HFF-Myc (cell line): Measurements from ENCODE around the gene SLC13A4.
"Not testable (repeated sequence)": the region's sequence is repeated elsewhere in the genome, so short reads cannot be mapped to it uniquely, and the experiment has no call there.

Source experiments
- DNase-seq: peaks from one replicate; pipeline ENCODE4 v3.0.0-alpha.2; 2011; ENCODE audit warnings: low read depth; ENCODE audit errors: extremely low read depth
- H3K4me3 ChIP-seq: replicated peaks from 2 replicates; pipeline ENCODE4 v1.5.1; 2011; ENCODE audit warnings: low read depth, mild to moderate bottlenecking, control low read depth, low read length
- TF ChIP-seq, protein P1 (sequence below): IDR thresholded peaks from 2 replicates; pipeline ENCODE4 v1.5.1; 2012; ENCODE audit warnings: mild to moderate bottlenecking, low read depth, low read length, control low read depth; ENCODE audit errors: missing control alignments

SLC13A4 gene

DNA sequence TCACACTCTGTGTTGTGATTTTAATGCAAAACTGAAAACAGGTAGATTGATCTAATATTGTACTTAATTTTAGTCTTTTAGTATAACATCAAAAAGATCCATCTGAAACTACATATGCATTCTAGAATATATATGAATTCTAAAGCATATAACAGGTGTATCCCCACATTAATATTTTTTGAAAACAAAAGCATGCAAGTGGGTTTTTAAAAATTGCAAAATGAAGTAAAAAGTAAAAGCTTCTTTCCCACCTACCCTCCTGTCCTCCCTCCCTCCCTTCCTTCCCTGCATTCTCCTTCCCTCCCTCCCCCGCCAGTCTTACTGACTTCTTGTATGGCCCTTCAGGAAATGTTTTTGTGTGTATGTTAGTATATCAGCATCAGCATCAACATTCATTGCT is 80.2 kb downstream of the SLC13A4 start:
- DNase-seq: no peak

DNA sequence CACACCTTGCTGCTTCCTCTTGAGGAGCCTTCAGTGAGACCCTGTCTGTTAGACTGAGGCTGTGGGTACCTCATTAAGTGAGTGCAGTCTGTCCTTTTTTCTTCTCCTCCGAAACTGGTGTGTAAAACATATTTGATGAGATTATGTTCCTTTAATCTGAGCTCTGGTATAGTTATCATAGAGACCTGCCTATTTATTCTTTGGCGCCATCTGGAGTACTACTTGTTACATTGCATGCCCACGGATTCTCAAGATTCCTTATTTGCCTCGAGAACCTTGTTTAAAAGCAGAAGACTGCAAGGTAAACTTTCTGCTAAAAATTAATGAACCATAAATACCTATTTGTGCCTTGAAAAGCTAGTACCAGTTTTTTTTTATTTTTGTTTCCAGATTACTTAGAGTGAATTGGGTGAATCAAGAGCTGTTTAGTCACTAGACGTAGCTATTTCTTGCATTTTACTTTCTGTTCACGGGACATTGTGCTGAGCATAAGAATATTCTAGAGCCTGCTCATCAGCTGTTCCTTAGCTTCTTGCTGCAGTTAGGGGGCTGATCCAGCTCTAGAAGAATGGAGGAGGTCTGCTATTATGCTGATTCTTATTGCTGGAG is 82.6 kb downstream of the SLC13A4 start:
- no peak for DNase-seq
- TF ChIP-seq, protein P1, sequence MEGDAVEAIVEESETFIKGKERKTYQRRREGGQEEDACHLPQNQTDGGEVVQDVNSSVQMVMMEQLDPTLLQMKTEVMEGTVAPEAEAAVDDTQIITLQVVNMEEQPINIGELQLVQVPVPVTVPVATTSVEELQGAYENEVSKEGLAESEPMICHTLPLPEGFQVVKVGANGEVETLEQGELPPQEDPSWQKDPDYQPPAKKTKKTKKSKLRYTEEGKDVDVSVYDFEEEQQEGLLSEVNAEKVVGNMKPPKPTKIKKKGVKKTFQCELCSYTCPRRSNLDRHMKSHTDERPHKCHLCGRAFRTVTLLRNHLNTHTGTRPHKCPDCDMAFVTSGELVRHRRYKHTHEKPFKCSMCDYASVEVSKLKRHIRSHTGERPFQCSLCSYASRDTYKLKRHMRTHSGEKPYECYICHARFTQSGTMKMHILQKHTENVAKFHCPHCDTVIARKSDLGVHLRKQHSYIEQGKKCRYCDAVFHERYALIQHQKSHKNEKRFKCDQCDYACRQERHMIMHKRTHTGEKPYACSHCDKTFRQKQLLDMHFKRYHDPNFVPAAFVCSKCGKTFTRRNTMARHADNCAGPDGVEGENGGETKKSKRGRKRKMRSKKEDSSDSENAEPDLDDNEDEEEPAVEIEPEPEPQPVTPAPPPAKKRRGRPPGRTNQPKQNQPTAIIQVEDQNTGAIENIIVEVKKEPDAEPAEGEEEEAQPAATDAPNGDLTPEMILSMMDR: peak; percentile 44
- no peak overlapping the region for H3K4me3 ChIP-seq

More for the DNA sequence above, 80.2 kb downstream of the SLC13A4 start:
- TF ChIP-seq, protein P1: no peak
- no peak overlapping the region for H3K4me3 ChIP-seq

DNA sequence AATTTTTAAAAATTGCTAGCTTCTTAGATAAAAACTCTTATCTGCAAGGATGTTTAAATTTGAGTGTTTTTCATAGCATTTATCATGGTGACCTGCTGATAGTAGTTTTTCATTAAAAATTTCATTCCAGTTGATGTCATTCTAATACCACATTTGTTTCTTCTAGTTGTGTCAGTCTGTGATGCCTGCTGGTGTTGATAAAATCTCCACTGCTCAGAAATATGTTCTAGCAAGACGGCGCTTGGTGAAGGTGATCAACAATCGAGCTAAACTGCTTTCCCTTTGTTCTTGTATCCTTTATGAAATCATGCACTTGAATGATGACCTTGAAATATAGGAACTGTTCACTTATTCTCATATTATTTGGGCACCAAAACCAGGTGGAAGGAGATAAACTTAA is 83.3 kb downstream of the SLC13A4 start:
- H3K4me3 ChIP-seq: no peak overlapping the region
- DNase-seq: no peak
- TF ChIP-seq, protein P1: no peak

DNA sequence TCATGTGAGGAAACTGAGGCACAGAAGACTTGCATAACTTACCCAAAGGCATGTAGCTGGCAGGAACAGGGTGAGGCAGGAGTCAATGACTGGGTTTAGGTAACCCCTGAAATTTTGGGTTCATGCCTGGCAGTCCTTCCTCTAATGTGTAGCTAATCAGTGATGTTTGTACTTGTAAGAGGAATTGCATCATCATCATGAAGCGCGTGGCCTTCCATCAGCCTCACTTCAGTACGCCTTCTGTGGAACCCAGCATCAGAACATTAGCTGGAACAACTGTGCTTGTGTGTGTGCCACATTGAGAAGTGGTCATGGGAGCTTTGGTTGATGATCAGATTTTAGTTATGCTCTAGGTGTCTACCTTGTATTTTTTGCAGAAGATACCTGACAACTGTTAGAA is 83.8 kb downstream of the SLC13A4 start:
- TF ChIP-seq, protein P1: no peak
- no peak overlapping the region for H3K4me3 ChIP-seq
- no peak for DNase-seq

DNA sequence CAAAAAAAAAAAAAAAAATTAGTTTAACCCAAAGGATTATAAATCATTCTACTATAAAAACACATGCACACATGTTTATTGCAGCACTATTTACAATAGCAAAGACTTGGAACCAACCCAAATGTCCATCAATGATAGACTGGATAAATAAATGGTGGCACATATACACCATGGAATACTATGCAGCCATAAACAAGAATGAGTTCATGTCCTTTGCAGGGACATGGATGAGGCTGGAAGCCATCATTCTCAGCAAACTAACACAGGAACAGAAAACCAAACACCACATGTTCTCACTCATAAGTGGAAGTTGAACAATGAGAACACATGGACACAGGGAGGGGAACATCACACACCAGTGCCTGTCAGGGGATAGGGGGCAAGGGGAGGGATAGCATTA is 88.3 kb downstream of the SLC13A4 start:
- not testable (repeated sequence) for DNase-seq, H3K4me3 ChIP-seq

DNA sequence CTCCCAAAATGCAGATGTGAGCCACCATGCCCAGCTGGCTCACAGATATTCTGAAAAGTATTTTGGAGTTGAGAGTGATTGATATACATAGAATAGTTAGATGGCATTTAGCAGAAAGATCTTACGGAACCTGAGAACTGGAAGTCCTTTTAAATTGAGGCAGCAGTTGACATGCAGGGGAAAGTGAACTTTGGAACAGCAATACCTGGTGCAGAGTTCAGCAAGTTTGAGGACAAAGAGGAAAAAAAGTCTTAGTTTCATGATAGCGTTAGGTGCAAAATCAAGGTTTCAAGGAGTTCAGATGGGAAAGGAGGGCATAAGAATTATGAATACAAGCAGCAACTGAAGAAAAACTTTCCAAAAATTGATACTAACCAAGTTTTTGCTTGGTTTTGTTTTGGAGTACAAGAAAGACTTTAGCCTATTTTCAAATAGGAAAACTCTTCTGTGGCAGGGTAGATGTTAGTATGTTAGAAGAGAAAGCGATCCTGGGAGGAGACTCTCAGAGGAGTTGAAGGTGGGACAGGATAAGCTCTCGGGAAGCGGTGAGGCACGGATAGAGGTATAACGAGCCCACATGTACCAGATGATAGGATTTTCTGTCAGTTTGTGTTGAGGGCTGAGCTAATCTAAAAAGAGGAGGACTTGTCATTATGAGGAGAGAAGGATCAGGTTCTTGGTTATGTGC is 93.7 kb downstream of the SLC13A4 start:
- no peak for DNase-seq
- TF ChIP-seq, protein P1: no peak
- no peak overlapping the region for H3K4me3 ChIP-seq
